Mucosa of stomach (tissue), 1 donor: Measurements from ENCODE around the gene CALML5.

ENCODE experiments used
- H3K27me3 ChIP-seq: one replicate; pipeline ENCODE4 v1.7.0; 2013; ENCODE audit warnings: mild to moderate bottlenecking, low read length; ENCODE audit not compliant: control insufficient read depth, insufficient read depth
- H3K36me3 ChIP-seq: one replicate; pipeline ENCODE4 v1.7.0; 2013; ENCODE audit warnings: low read length; ENCODE audit not compliant: control insufficient read depth, insufficient read depth
- H3K4me1 ChIP-seq: one replicate; pipeline ENCODE4 v1.7.0; 2013; ENCODE audit warnings: mild to moderate bottlenecking, low read length; ENCODE audit not compliant: control insufficient read depth, insufficient read depth
- H3K4me3 ChIP-seq: one replicate; pipeline ENCODE4 v1.7.0; 2013; ENCODE audit warnings: low read length
- H3K9ac ChIP-seq: one replicate; pipeline ENCODE4 v1.7.0; 2013; ENCODE audit warnings: mild to moderate bottlenecking, low read length, moderate library complexity
- H3K9me3 ChIP-seq: one replicate; pipeline ENCODE4 v1.7.0; 2013; ENCODE audit warnings: mild to moderate bottlenecking, low read length, moderate library complexity; ENCODE audit not compliant: control insufficient read depth
- donor health status: Pancreatic carcinoma.

Gene CALML5

GRCh38 chr10:5523796-5524574, 24.6 kb upstream of the CALML5 start:
- Histone ChIP-seq H3K4me3 (no peak overlapping the region), H3K27me3 (no peaks in the 10 kb centered on the region), H3K9ac (no peak overlapping the region), H3K36me3 (no peaks in the 10 kb centered on the region), H3K4me1 (peaks cover 7% of the 10 kb centered on the region), H3K9me3 (no peaks in the 10 kb centered on the region)

- H3K9me3 ChIP-seq: no peaks in the 10 kb centered on the region
- peaks cover 10% of the 10 kb centered on the region for H3K4me1 ChIP-seq
- H3K9ac ChIP-seq: no peak overlapping the region
- H3K36me3 ChIP-seq: no peaks in the 10 kb centered on the region
- H3K27me3 ChIP-seq: no peaks in the 10 kb centered on the region
- H3K4me3 ChIP-seq: no peak overlapping the region
Observed at GRCh38 chr10:5522913-5523560, 23.7 kb upstream of the CALML5 start.

- H3K9me3 ChIP-seq: no peaks in the 10 kb centered on the region
- peaks cover 6% of the 10 kb centered on the region for H3K4me1 ChIP-seq
- H3K36me3 ChIP-seq: no peaks in the 10 kb centered on the region
- H3K4me3 ChIP-seq: no peak overlapping the region
- H3K9ac ChIP-seq: no peak overlapping the region
- H3K27me3 ChIP-seq: no peaks in the 10 kb centered on the region
Observed at GRCh38 chr10:5519054-5519453, 19.7 kb upstream of the CALML5 start.

GRCh38 chr10:5518143-5518542, 18.8 kb upstream of the CALML5 start:
- Histone ChIP-seq H3K4me1 (peaks cover 6% of the 10 kb centered on the region), H3K4me3 (no peak overlapping the region), H3K36me3 (no peaks in the 10 kb centered on the region), H3K9me3 (no peaks in the 10 kb centered on the region), H3K9ac (no peak overlapping the region), H3K27me3 (no peaks in the 10 kb centered on the region)

- no peaks in the 10 kb centered on the region for H3K27me3 ChIP-seq
- H3K9ac ChIP-seq: no peak overlapping the region
- H3K36me3 ChIP-seq: no peaks in the 10 kb centered on the region
- no peak overlapping the region for H3K4me3 ChIP-seq
- H3K9me3 ChIP-seq: no peaks in the 10 kb centered on the region
- peaks cover 6% of the 10 kb centered on the region for H3K4me1 ChIP-seq
Observed at GRCh38 chr10:5517546-5517945, 18.2 kb upstream of the CALML5 start.

GRCh38 chr10:5515948-5516761, 16.8 kb upstream of the CALML5 start:
- Histone ChIP-seq H3K9me3 (no peaks in the 10 kb centered on the region), H3K27me3 (no peaks in the 10 kb centered on the region), H3K4me1 (peaks cover 6% of the 10 kb centered on the region), H3K4me3 (no peak overlapping the region), H3K36me3 (no peaks in the 10 kb centered on the region), H3K9ac (no peak overlapping the region)

- H3K27me3 ChIP-seq: no peaks in the 10 kb centered on the region
- H3K9me3 ChIP-seq: no peaks in the 10 kb centered on the region
- no peak overlapping the region for H3K9ac ChIP-seq
- H3K4me1 ChIP-seq: peaks cover 6% of the 10 kb centered on the region
- no peaks in the 10 kb centered on the region for H3K36me3 ChIP-seq
- H3K4me3 ChIP-seq: no peak overlapping the region
Observed at GRCh38 chr10:5514226-5514850, 15.0 kb upstream of the CALML5 start.

- no peaks in the 10 kb centered on the region for H3K36me3 ChIP-seq
- peaks cover 2% of the 10 kb centered on the region for H3K4me1 ChIP-seq
- H3K4me3 ChIP-seq: no peak overlapping the region
Observed at GRCh38 chr10:5512881-5513612, 13.7 kb upstream of the CALML5 start.

GRCh38 chr10:5512331-5512730, 13.0 kb upstream of the CALML5 start:
- H3K9me3 ChIP-seq: no peaks in the 10 kb centered on the region
- H3K4me3 ChIP-seq: no peak overlapping the region
- H3K27me3 ChIP-seq: no peaks in the 10 kb centered on the region
- H3K9ac ChIP-seq: no peak overlapping the region
- H3K4me1 ChIP-seq: peaks cover 4% of the 10 kb centered on the region
- no peaks in the 10 kb centered on the region for H3K36me3 ChIP-seq

More at GRCh38 chr10:5512881-5513612, 13.7 kb upstream of the CALML5 start:
- no peak overlapping the region for H3K9ac ChIP-seq
- H3K9me3 ChIP-seq: no peaks in the 10 kb centered on the region
- no peaks in the 10 kb centered on the region for H3K27me3 ChIP-seq

- no peak overlapping the region for H3K4me3 ChIP-seq
- no peaks in the 10 kb centered on the region for H3K27me3 ChIP-seq
- no peak overlapping the region for H3K9ac ChIP-seq
- no peaks in the 10 kb centered on the region for H3K36me3 ChIP-seq
- peaks cover 8% of the 10 kb centered on the region for H3K4me1 ChIP-seq
- H3K9me3 ChIP-seq: no peaks in the 10 kb centered on the region
Observed at GRCh38 chr10:5511885-5512280, 12.5 kb upstream of the CALML5 start.

- no peaks in the 10 kb centered on the region for H3K9me3 ChIP-seq
- no peak overlapping the region for H3K4me3 ChIP-seq
- H3K4me1 ChIP-seq: peaks cover 13% of the 10 kb centered on the region
- no peak overlapping the region for H3K9ac ChIP-seq
- no peaks in the 10 kb centered on the region for H3K27me3 ChIP-seq
- H3K36me3 ChIP-seq: no peaks in the 10 kb centered on the region
Observed at GRCh38 chr10:5511231-5511884, 12.0 kb upstream of the CALML5 start.
